Stimulated activated CD4-positive, alpha-beta T cell treated with anti-CD3 and anti-CD28 coated beads, Interleukin-12 subunit alpha, Interleukin-12 subunit beta, amount 100 ng/mL, for 48 hours (primary cell): ENCODE measurements around the gene PAM.

Source experiments
- DNase-seq, 3 donors: peaks; one replicate each; pipeline ENCODE4 v3.0.0-alpha.2; 2020; ENCODE audit warnings: low read depth in 2 of 3, low spot score in 1 of 3

The PAM gene

DNA sequence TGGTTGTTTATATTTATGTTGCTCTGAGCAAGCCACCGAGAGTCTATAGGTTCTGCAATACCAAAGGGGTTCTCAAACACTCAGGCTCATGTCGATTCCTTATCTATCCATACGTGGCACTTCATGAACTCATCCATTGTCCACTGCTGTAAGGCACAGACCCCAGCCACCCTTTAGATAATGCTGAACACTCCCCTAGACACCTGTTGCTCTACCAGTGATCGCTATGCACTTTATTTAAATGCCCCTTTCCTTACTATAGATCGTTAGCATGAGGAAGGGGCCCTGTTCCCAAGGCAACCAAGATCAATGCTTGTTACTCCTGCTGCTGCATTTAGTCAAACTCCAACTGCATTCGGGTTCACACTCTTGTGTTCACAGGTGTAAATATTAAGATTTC, 171.9 kb downstream of the PAM start:
- no peak for DNase-seq

DNA sequence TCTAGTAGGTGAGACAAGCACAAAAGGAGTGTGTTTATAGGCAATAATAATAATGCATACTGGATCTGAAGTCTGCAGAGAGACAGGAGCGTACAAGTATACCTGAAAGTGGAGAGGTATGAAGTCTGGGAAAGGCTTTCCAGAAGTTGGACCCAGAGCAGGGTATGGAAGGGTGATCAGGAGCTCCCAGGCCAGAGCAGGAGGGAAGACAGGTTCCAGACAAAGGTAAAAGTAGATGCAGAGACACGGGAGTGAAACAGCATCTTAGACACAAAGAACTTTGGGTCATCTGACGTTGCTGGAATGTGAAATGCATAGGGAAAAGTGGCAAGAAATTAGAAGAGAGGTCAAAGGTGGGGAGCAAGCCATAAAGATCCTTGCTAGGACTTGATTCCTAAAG, 175.1 kb downstream of the PAM start:
- DNase-seq: no peak

GRCh38 chr5:102931085-102931725, 176.1 kb downstream of the PAM start:
- no peak for DNase-seq

GRCh38 chr5:102932781-102933180, 177.7 kb downstream of the PAM start:
- DNase-seq: no peak

DNA sequence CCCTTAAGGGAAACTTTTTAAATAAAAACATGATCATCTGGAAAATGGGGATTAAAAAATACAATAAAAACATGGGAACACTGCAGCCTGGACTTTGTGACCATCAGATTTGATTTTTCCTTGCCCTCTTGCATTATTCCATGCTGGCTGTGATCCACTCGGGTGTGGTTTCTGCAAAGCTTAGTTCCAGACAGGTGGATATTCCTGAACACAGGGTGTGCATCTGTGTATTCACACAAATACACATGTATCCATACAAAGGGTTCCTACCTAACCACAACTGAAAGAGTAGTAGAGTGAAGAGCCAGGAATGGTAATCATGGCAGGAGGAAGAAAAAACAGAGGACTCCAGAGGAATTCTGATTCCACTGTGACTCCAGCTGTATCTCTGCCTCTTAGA, 178.2 kb downstream of the PAM start:
- no peak for DNase-seq

DNA sequence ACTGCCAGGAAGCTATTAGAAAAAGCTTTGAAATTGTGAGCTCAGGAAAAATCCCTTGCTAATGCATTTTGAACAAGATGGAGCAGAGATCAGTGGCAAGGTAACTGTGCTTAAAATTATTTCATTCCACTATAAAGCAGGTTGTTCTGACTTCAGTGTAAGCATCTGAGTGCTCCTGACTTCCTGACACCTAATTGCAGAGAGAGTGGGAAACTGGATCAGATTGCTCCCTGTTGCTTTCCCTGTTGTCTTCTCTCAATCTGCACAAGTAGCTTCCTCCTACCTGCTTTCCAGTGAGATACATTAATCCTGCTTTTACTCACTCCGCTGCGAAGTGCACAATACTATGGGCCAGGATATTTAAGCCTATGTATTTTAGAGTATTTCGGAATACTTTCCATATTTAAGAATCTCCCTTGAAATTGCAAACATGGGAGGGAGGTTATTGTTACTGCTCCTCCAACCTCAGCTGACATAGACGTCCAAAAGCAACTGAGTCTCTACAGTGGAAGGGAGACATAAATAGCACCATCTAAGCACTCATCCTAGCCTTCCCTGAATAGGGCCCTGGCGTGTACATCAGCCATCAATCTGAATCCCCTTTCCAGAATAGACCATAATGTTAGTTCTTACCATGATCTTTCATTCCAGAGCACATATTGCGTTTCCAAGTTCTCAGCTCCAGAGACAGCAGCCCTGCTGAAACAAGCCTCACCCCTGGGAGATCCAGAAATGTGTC, 178.8 kb downstream of the PAM start:
- no peak for DNase-seq

GRCh38 chr5:102937894-102938293, 182.8 kb downstream of the PAM start:
- no peak for DNase-seq

- DNase-seq: no peak
These were observed 186.0 kb downstream of the PAM start for GRCh38 chr5:102941111-102941510.

GRCh38 chr5:102946414-102946813, 191.3 kb downstream of the PAM start:
- no peak for DNase-seq

GRCh38 chr5:102946971-102947370, 191.9 kb downstream of the PAM start:
- DNase-seq: no peak

- DNase-seq: no peak
These were observed 200.4 kb downstream of the PAM start for GRCh38 chr5:102955488-102955887.

GRCh38 chr5:102956599-102956998, 201.5 kb downstream of the PAM start:
- DNase-seq: no peak

GRCh38 chr5:102957141-102957540, 202.0 kb downstream of the PAM start:
- no peak for DNase-seq

DNA sequence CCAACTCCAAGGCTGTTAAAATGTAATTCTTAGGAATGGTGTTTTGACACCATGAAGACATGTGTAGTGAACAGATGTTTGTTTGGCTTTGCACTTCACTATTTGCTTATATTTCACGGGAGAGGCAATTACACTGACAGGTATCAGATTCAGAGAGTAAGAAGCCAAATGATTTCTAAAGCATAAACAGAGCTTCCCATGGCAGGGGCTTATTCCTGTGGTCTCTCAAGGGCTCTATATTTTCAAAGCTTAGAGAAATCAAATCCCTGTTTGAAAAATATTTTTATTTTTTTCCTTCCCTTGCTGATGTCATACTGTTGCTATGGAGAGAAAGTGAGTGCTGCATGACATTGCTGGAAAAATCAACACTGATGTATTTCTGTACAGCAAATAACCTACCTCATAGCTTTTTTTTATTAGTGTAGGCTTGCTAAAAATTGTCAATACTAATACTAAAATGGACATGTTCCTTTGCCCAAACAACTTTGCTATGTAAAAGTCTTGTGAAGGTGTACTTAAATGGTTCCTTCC, 203.4 kb downstream of the PAM start:
- no peak for DNase-seq

DNA sequence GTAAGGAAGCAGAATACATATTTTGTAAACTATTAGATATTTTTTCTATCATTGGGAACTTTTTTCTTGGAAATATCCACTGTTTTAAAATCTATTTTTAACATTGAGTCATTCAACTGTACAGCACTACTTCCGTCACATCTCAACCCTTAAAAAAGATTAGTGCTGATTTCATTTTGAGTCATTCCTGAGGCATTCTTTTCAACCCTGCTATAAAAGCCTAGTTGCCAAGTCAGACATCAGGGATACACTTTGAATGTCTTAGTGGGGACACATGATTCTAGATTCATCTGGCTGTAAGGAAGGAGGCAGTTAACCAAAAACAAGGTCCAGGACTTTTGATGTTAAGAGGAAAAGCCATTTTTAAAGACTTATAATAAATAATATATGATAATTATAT, 203.9 kb downstream of the PAM start:
- DNase-seq: no peak

DNA sequence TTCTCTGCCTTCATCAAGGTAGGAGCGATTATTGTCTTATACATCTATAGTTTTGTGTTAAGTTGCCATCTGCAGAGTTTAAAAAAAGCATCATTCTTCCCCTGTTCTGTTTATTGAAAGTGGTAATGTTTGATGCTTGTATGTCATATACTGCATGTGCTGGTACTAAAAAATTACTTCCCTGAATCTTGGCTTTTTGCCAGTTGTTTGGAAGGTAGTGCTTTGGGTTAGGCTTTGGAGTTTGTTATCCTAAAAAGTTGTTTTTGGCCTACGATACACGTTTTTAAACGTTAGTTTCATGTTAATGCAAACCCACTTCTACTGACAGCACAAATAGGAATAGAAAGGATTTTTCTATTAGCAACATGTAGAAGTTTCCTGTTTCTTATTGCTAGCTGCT, 206.6 kb downstream of the PAM start:
- no peak for DNase-seq

DNA sequence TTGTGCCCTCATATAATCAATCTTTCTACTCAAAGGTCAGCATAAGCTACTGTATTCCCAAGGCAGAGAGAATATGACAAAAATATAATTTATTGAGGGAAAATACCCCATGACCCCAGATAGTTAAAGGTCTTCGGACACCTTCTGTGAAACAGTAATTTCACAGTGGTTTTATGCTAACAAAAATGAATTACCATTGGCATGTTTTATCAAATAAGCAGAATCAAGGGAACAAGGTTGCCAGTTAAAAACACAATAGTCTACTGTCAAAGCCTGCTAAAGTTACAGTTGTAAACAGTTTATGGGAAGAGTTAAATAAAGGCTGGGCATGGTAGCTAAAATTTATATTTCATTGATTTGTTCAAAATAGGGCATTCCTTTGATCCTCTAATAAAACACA, 210.5 kb downstream of the PAM start:
- DNase-seq: no peak

DNA sequence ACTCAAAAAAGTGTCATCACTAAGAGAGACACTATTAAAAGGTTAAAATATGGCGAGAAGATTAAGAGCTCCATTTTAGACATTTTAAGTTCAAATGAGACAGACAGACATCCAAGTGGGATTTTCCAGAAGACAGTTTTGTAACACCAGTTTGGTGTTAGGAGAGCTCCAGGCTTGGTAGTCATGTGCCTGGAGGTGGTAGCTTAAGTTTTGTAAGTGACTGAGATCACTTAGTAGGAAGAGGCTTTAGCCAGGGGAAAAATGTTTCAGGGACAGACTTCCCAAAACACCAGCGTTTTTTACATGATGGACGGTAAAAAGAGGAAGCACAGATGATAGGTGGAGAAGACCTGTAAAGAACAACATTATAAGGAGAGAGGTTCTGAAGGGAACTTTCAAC, 214.5 kb downstream of the PAM start:
- DNase-seq: no peak

- DNase-seq: no peak
These were observed 216.7 kb downstream of the PAM start for GRCh38 chr5:102971676-102972293.

DNA sequence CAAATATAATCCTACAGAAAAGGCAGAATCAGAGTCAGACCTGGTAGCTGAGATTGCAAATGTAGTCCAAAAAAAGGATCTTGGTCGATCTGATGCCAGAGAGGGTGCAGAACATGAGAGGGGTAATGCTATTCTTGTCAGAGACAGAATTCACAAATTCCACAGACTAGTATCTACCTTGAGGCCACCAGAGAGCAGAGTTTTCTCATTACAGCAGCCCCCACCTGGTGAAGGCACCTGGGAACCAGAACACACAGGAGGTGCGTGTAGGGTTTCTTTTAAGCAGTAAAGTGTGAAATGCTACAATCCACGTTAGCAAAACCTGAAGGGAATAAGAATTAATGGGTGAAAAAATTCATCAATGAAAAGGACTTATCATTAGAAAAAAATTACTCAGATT, 219.1 kb downstream of the PAM start:
- no peak for DNase-seq

DNA sequence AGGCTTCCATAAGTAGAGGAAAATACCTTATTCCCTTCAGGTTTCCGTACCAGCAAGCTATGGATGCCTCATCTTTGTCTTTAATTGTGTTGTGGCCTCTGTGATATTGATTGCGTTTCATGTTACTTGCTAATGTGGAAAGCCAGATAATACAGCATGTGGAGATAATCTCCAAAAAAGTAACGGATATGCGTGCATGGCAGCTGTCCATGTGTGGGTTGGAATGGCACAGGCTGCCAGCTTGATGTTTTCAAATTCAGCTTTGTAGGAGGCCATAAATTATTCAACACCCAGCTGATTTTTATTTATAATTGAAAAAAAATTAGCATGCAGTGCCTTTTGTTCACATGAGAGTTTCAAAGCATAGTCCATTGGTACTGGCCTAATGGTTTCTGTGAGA, 219.9 kb downstream of the PAM start:
- DNase-seq: no peak

DNA sequence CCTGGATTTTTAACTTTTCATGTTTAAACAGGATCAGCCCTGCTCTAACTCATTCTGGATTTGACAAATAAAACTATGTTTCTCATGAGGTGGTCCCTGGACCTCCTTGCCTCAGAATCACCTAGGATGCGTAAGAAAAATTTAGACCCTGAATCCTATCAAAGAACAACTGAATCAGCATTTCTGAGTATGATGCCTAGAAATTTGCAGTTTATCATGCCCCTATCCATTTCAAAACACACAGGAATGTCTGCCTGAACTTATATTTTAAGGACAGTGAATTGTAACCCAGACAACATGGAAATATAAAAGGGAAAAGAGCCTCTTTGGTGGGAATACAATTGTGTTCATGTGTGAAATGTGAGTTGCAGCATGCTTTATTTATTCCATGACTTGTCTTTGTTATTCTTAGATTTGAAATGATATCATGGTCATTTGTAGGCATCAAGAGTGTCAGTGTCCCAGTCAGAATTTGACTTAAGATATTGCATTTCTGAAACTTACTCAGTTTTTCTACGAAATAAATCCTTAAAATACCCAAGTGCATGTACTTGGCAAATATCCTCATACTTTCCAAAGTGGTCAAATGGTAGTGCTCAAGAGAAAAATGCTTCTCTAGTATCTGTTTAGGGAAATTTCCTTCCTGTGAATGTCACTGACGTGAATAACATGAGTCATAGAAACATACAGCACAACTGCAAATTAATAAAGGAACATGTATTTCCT, 220.5 kb downstream of the PAM start:
- DNase-seq: no peak
